HG03045 (cell line): ENCODE measurements around the gene ART5.
"Not testable (repeated sequence)": the region's sequence is repeated elsewhere in the genome, so short reads cannot be mapped to it uniquely, and the experiment has no call there.

Experiments used
- ATAC-seq: cut with Tn5 transposase; IDR thresholded peaks from one replicate; pipeline ENCODE4 v1.9.1; 2021; ENCODE audit warnings: mild to moderate bottlenecking, moderate library complexity; ENCODE audit not compliant: unreplicated experiment

The ART5 gene

DNA sequence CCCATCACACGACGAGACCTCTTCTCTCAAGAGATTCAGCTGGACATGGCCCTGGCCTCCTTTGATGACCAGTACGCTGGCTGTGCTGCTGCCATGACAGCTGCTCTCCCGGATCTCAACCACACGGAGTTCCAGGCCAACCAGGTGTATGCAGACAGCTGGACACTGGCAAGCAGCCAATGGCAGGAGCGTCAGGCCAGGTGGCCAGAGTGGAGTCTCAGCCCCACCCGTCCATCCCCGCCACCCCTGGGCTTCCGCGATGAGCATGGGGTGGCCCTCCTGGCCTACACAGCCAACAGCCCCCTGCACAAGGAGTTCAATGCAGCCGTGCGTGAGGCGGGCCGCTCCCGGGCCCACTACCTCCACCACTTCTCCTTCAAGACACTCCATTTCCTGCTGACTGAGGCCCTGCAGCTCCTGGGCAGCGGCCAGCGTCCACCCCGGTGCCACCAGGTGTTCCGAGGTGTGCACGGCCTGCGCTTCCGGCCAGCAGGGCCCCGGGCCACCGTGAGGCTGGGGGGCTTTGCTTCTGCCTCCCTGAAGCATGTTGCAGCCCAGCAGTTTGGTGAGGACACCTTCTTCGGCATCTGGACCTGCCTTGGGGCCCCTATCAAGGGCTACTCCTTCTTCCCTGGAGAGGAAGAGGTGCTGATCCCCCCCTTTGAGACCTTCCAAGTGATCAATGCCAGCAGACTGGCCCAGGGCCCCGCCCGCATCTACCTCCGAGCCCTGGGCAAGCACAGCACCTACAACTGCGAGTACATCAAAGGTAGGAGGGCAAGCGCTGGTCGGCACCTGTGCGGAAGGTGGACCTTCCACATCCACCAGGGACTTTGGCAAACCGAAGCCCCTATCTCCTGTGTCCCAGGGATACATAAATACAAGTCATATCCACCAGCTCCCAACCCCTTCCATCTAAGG, 18.1 kb upstream of the ART5 start:
- ATAC-seq = no peak

DNA sequence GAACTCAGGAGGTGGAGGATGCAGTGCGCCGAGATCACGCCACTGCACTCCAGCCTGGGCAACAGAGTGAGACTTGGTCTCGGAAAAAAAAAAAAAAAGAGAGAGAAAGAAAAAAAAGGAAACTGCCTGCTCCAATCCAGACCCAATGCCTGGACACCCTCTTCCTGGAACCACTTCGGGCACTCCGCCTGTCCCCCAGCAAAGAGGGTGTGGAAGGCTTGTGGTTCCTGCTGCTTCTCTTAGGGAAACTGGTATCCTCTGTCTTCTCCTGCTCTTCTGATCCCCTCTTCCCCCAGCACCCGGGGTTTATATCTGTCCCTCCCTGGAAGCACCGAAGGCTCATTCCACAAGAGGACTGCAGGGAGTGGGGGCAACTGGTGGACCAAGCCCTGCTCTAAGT, 16.5 kb upstream of the ART5 start:
- no peak for ATAC-seq

DNA sequence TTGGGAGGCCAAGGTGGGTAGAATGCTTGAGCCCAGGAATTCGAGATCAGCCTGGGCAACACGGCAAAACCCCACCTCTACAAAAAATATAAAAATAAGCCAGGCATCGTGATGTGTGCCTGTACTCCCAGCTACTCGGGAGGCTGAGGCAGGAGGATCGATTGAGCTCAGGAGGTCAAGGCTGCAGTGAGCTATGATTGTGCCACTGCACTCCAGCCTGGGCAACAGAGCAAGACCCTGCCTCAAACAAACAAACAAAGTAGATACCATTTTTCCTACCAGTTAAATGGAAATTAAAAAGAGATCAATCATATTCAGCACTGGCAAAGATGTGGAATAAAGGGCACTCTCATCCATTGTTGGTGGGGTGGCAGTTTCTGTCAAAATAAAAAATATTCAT, 15.5 kb upstream of the ART5 start:
- not testable (repeated sequence) for ATAC-seq

DNA sequence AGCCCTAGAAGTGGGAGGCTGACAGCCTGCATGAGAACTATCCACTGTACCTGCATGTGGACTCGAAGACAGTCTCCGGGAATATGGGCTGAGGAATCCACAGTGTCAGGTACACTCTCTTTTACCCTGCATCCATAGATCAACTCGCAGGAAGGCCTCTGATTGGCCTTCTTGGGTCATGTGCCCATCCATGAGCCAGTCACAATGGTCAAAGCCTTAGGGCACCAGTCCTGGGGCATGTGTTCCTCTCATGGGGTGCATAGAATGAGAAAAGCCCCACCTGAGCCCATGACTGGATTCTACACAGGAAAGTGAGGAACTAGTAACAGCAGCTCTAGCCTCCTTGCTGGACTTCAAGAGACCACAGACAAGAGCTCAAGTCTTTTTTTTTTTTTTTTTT, 13.8 kb upstream of the ART5 start:
- no peak for ATAC-seq

DNA sequence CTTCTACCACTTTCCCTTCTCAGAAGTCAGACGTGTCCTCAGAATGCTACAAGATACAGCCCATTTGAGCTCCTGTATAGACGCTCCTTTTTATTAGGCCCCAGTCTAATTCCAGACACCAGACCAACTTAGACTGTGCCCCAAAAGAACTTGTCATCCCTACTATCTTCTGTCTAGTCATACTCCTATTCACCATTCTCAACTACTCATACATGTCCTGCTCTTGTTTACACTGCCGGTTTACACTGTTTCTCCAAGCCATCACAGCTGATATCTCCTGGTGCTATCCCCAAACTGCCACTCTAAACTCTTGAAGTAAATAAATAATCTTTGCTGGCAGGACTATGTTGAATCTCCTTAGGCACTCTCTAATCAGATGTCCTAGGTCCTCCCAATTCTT, 10.7 kb upstream of the ART5 start:
- not testable (repeated sequence) for ATAC-seq

DNA sequence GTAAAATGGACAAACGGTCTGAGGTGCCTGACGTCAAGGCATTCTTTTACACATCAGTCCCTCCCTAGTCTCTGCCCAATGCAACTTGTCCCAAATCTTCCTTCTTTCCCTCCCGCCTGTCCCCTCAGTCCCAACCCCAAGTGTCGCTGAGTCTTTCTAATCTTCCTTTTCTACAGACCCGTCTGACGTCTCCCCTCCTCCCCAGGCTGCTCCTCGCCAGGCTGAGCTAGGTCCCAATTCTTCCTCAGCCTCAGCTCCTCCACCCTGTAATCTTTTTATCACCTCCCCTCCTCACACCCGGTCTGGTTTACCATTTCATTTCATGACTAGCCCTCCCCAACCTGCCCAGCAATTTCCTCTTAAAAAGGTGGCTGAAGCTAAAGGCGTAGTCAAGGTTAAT, 7.6 kb upstream of the ART5 start:
- ATAC-seq = not testable (repeated sequence)

DNA sequence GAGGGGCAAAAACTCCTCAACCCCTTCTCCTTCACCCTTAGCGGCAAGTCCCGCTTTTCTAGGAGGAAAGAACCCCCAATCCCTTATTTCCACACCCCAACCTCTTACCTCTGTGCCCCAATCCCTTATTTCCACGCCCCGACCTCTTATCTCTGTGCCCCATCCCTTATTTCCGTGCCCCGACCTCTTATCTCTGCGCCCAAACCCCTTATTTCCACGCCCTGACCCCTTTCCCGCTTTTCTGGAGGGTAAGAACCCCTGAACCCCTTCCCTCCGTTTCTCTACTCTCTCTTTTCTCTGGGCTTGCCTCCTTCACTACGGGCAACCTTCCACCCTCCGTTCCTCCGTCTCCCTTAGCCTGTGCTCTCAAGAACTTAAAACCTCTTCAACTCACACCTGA, 7.1 kb upstream of the ART5 start:
- not testable (repeated sequence) for ATAC-seq

DNA sequence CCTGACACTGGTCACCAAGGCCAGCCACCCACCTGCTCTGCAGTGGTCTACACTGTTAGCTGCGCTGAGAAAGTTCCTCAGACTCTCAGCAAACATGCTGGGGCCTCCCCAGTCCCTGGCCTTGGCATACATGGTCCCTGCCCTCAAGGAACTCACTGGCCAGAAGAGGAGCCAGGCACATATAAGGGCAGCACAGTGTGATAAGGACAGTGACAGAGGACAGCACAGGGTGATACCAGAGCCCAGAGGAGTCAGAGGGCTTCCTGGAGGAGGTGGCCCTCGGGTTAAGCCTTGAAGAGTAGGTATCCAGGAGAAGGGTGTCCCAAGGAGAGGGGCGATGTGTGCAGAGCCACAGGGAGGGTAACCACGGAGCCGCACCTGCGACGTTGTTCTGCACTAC, 3.8 kb upstream of the ART5 start:
- no peak for ATAC-seq

DNA sequence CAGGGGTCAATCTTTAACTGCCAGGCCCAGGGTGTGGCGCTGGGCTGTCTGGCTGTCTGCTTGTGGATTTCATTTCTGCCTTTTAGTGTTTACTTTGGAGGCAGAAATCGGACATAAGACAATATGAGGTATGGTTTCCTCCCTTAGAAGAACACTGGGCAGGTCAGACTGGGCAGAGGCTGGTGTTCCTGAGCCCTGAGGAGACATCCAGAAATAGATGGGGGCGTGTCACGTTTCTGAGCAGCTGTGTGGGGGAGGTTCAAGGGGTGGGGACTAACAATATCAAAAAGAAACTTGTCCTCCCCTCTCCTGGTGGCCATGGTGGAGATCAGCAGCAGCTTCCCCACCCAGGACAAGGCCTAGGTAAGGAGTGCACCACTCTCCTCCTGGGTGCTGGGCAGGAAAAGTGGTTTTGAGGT, 3.0 kb upstream of the ART5 start, which contains the start of gene ART1:
TSS of gene ART1 (plus strand) at position 312 of the 419 bp plus-strand sequence. CDS start 14,086 bp downstream, outside the sequence.
- ATAC-seq = no peak

DNA sequence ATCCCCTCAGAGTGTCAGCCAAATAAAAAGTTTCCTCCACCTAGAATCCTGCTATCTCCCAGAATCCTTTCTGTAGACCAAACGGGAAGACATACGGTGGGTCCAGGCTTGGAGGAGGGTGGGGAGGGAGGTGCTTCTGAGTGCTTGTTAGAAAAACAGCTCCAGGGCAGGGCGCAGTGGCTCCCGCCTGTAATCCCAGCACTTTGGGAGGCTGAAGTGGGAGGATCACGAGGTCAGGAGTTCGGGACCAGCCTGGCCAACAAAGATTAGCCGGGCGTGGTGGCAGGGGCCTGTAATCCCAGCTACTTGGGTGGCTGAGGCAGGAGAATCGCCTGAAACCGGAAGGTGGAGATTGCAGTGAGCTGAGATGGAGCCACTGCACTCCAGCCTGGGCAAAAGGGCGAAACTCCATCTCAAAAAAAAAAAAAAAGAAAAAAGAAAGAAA, 1.3 kb upstream of the ART5 start:
- not testable (repeated sequence) for ATAC-seq

DNA sequence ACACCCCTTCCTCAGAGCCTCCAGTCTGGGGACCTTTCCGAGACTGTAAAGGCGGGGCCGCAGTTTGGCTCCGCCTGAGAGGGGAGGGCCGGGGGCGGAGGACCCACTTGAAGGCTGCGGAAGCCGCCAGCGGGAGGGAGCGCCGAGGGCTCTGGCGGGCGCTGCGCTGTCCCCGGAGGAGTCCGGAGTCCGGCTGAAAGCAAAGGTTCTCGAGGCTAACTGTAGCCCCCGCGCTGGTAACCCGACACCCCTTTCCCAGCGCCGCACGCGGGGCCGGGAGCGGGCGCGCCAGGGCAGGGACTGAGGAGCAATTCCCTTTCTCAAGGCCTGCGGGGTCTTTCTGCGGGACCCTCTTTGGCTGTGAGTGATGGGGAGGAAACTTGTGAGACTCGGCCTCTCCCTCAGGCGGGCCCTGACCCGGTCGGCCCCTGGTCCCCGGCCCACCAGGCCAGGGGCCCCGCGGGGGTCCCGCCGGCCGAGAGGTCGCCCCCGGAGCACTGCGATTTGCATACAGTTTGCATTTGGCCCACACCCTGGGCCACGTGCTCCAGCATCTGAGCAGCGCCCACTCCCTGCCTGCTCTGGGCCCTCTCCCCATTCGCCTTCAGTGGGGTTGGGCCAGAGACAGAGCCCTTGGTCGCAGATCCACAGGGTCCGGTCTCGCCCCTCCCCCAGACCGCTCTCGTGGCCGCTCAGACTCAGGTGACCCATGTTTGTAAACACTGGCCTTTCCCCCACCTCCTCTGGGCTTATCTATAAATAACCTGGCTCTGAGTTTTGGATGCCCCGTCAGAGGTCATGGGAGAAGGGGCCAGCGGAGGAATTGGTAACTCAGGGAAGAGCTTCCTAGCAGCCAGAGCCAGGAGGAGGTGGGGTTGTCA, 519 bp upstream of the ART5 start:
- ATAC-seq = no peak

DNA sequence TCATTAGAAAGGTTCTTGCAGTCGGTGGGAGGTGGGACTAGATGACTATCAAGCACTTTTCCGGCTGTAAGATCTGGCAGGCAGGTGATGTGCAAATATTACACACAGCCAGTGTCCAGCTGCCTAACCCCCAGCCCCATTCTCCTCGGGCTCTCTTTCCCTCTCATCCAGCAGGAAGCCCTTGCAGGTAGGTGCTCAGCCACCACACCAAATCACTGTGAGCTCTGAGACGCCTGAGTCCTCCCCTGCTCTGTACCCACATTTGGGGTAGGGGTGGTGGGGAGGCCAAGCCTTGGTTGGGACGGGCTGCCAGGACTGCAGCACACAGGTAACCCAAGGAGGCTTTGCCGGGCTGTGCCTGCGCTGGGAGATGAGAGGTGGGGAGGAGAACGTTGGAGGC, 601 bp downstream of the ART5 start:
- ATAC-seq = no peak

DNA sequence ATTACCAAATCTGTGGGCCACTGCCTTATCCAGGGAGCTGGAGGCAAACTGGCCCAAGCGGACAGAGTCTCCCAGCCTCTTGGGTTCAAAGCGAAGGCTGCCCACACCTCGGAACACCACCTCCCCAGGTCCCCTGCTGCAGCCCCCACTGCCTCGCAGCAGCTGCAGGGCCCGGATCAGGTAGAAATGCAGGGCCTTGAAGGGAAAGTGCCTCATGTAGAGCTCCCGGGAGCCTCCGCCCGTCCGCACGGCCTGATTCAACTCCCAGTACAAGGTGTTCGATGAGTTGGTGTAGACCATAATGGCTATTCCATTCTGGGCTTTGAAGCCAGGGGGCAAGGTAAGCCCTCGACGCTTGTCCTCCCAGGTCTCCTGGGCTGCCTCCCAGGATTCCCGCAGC, 2.0 kb downstream of the ART5 start:
- ATAC-seq = no peak

DNA sequence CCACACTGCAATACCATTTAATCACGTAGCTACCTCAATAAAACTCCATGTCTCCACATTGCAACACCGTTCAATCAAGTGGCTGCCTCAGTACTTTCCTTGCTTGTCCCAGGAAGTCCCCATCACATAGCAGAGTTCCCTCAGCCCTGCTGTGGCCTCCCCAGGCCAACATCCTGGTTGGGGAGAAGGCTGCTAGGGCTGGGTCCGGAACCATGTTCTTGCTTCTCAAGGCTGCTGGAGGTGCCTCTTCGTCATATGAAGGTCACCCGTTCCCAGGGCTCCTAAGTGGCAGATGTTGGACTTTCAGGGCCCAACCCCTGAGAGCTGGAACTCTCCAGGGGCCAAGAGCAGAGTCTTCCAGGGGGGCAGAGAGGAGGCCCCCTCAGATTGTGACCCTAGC, 3.3 kb downstream of the ART5 start:
- no peak for ATAC-seq

DNA sequence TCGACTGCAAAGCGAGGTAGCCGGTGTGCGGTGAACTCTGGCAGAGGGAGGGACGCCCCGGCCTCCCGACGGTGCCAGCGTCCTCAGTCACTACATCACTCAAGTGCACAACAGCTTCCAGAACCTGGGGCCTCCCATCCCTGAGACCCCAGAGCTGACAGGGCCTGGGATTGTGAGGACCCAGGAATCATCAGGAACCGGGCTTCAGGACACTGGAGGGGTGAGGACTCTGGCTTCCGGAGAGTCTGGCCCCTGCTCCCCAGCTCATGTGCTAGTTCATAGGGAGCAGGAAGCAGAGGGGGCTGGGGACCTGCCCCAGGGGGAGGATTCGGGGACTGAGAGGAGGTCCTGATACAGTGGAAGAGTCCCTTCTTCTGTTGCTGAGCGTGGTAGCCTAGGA, 4.6 kb downstream of the ART5 start:
- no peak for ATAC-seq

DNA sequence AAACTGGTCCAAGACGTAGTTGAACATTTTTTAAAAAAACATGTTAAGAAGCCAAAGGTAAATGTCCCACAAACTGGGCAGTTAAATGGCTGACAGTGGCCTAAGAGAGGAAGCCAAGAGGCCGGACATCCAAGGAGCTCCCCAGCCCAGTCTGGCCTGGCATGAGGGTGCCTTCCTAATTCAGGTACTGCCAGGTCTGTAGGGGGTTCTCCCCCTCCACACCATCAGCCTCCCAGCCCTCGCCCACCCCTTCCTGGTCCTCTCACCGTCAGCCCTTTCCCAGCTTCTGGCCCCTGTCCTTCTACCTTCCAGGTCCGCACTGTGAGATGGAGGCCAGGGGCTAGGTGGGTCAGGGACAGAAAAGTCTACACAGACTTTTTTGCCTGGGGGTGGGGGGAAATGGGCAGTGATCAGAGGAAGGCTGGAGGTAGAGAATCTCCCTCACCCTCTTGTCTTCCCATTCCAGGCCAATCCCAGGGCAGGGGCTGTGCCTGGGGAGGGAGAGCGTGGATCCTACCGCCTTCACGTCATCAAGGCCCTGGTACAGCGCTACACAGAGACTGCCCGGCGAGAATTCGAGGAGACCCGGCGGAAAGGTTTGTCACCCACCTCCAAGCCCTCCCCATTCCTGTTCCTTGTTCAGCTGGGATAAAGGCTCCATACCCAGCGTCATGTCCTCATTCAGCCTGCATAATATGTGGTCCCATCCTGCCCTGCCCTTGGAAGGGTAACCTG, 6.0 kb downstream of the ART5 start:
- ATAC-seq = no peak

DNA sequence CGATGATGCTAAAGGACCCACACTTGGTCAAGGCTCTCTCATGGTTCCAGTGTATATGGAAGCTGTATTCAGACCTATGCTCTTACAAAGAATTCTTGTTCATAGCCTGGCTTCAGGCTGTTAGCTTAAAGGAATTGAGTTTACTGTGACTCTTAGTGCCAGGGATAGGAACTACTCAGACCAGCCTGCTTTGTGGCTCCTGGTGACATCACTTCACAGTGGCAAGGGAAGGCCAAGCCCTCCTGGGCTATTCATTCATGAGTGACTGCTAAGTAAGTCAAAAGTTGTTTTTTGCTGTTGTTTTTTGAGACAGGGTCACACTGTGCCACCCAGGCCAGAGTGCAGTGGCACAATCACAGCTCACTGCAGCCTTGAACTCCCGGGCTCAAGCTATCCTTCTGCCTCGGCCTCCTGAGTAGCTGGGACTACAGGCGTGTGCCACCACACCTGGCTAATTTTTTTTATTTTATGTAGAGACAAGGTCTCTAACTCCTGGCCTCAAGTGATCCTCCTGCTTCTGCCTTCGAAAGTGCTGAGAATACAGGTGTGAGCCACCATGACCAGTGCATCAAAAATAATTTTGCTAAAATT, 9.6 kb downstream of the ART5 start:
- no peak for ATAC-seq

DNA sequence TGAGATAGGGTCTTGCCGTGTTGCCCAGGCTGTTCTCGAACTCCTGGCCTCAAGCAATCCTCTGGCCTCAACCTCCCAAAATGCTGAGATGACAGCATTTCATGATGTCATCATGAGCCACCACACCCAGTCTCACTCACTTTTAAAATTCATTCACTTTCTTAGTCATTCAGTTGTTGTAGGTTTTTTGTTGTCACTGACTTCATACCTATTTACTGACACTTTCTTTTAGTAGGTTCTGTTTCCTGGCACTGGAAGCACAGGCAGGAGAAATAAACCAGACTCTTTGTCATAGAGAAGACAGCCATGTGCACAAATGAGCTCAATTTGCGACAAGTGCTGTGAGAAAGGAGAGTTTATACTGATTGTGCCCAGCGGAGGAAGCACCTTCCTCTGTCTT, 10.5 kb downstream of the ART5 start:
- no peak for ATAC-seq

DNA sequence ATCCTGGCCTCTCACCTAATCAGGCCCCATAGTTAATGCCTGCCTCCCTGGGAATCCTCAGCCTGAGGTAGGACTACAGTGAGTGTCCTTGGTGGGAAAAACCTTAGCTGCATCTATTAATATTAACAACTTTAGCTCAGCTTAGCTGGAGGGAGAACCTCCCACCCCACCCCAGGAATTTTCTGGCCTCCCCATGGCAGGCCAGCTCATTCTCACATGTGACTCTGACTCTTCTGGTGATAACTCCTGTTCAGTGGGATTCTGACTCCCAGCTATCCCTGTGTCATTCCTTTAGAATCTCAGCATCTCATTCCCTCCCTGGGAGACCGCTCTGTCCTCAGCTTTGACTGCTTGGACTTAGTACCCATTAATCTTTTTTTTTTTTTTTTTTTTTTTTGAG, 14.5 kb downstream of the ART5 start:
- ATAC-seq = no peak

DNA sequence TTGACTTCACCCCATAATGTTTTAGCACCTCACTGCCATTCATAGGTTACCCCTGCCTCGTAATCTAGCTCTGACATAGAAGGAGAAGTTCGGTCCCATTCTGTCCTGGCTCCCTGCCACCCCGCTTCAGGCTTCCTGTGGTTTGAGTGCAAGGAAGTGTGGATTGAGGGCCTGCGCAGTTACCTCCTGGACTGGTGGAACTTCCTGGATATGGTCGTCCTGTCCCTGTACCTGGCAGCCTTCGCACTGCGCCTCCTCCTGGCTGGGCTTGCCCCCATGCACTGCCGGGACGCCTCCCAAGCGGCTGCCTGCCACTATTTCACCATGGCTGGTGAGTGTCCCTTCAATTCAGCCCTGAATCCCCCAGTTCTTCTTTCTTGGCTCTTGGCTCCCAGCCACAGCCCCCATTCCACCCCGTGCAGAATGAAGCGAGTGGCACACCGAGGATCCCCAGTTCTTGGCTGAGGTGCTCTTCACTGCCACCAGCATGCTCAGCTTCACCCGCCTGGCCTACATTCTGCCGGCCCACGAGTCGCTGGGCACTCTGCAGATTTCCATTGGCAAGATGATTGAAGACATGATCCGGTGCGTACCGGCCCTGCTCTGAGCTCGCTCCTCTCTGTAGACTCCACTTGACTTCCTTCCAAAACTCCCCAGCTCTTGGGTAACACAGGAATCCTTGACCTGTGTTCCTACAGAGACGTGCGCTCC, 15.4 kb downstream of the ART5 start:
- no peak for ATAC-seq
